WTC11 (cell line): ENCODE measurements around the gene GLS. TPM values are rescaled to one million over a fixed set of nuclear protein-coding genes. Genes with fewer than 3 reads are reported as not detected.
"Not testable (repeated sequence)": the region's sequence is repeated elsewhere in the genome, so short reads cannot be mapped to it uniquely, and the experiment has no call there.

Experiments
- ATAC-seq: fragments of 200-7000 bp; cut with Tn5 transposase; 2 replicates; pipeline ENCODE4 v1.10.0; 2021; ENCODE audit warnings: mild to moderate bottlenecking, moderate library complexity
- CTCF ChIA-PET: fragments of 300-600 bp; sonication (Branson Sonifier 250); formaldehyde crosslinking; loops from one replicate; lab custom pipeline; 2021; ENCODE audit warnings: antibody characterized with exemption; lab: Charles Lee
- POLR2A ChIA-PET: fragments of 350-600 bp; sonication (Branson Sonifier 250); formaldehyde crosslinking; loops from one replicate; lab custom pipeline; 2021; ENCODE audit warnings: antibody characterized with exemption; lab: Charles Lee
- DNase-seq: peaks from one replicate; pipeline ENCODE4 v3.0.0; 2021; ENCODE audit warnings: low spot score
- H3K27ac Mint-ChIP-seq: 2 replicates; pipeline ENCODE4 v1.8.0; 2021; ENCODE audit warnings: mixed read lengths
- H3K27me3 Mint-ChIP-seq: 2 replicates; pipeline ENCODE4 v1.8.0; 2021; ENCODE audit warnings: low read depth, mild to moderate bottlenecking, moderate library complexity, mixed read lengths
- H3K36me3 Mint-ChIP-seq: 2 replicates; pipeline ENCODE4 v1.8.0; 2021; ENCODE audit warnings: mixed read lengths
- H3K4me1 Mint-ChIP-seq: 2 replicates; pipeline ENCODE4 v1.8.0; 2022; ENCODE audit warnings: mixed read lengths
- H3K4me3 Mint-ChIP-seq: 2 replicates; pipeline ENCODE4 v1.8.0; 2021; ENCODE audit warnings: mild to moderate bottlenecking, moderate library complexity, mixed read lengths
- H3K9me3 Mint-ChIP-seq: 2 replicates; pipeline ENCODE4 v1.8.0; 2021; ENCODE audit warnings: mixed read lengths
- ESRRA ChIP-seq: sonication (generic); formaldehyde crosslinking; IDR thresholded peaks from 2 replicates; pipeline ENCODE4 v1.8.1; 2022; ENCODE audit warnings: mild to moderate bottlenecking, missing genetic modification reagents, borderline replicate concordance
- NFYB ChIP-seq: sonication (generic); formaldehyde crosslinking; conservative IDR thresholded peaks from 2 replicates; pipeline ENCODE4 v1.8.0; 2022; ENCODE audit warnings: low read depth, missing genetic modification reagents
- NR3C1 ChIP-seq: sonication (generic); formaldehyde crosslinking; conservative IDR thresholded peaks from 2 replicates; pipeline ENCODE4 v1.8.1; 2023; ENCODE audit warnings: low read depth, mild to moderate bottlenecking, missing genetic modification reagents
- RELA ChIP-seq: sonication (generic); formaldehyde crosslinking; IDR thresholded peaks from 2 replicates; pipeline ENCODE4 v1.8.1; 2022; ENCODE audit warnings: missing genetic modification reagents, mild to moderate bottlenecking, borderline replicate concordance
- RORB ChIP-seq: fragments of 250-450 bp; sonication (Bioruptor Pico); IDR thresholded peaks from 2 replicates; pipeline ENCODE4 v1.9.0; 2021; ENCODE audit warnings: mild to moderate bottlenecking
- SMAD4 ChIP-seq: sonication (generic); formaldehyde crosslinking; IDR thresholded peaks from 2 replicates; pipeline ENCODE4 v1.8.0; 2022; ENCODE audit warnings: mild to moderate bottlenecking, missing genetic modification reagents
- ZBTB21 ChIP-seq: sonication (generic); formaldehyde crosslinking; IDR thresholded peaks from 2 replicates; pipeline ENCODE4 v1.8.1; 2023; ENCODE audit warnings: mild to moderate bottlenecking, missing genetic modification reagents, borderline replicate concordance
- ZNF232 ChIP-seq: sonication (generic); formaldehyde crosslinking; IDR thresholded peaks from 2 replicates; pipeline ENCODE4 v1.8.0; 2022; ENCODE audit warnings: mild to moderate bottlenecking, missing genetic modification reagents
- ZNF263 ChIP-seq: sonication (generic); formaldehyde crosslinking; IDR thresholded peaks from 2 replicates; pipeline ENCODE4 v1.8.1; 2022; ENCODE audit warnings: low read depth, mild to moderate bottlenecking, moderate library complexity, missing genetic modification reagents
- ZNF317 ChIP-seq: sonication (generic); formaldehyde crosslinking; IDR thresholded peaks from 2 replicates; pipeline ENCODE4 v1.8.1; 2023; ENCODE audit warnings: low read depth, mild to moderate bottlenecking, moderate library complexity, missing genetic modification reagents, borderline replicate concordance
- ZNF423 ChIP-seq: fragments of 250-450 bp; sonication (Bioruptor Pico); IDR thresholded peaks from 2 replicates; pipeline ENCODE4 v2.1.2; 2022; ENCODE audit warnings: mild to moderate bottlenecking, moderate library complexity
- total RNA-seq: library from RNA; stranded (reverse); gene quantifications from 3 replicates; pipeline ENCODE4 v1.2.3, GENCODE V29; 2021
- TF ChIP-seq, protein P1 (sequence below): sonication (generic); formaldehyde crosslinking; IDR thresholded peaks from 2 replicates; pipeline ENCODE4 v1.8.0; 2022; ENCODE audit warnings: mild to moderate bottlenecking, missing genetic modification reagents
- TF ChIP-seq, protein P2 (sequence below): sonication (generic); formaldehyde crosslinking; IDR thresholded peaks from 2 replicates; pipeline ENCODE4 v1.8.1; 2022; ENCODE audit warnings: mild to moderate bottlenecking, moderate library complexity, missing genetic modification reagents
- TF ChIP-seq, protein P3 (sequence below): sonication (generic); formaldehyde crosslinking; IDR thresholded peaks from 2 replicates; pipeline ENCODE4 v1.8.1; 2022; ENCODE audit warnings: missing genetic modification reagents, borderline replicate concordance
- TF ChIP-seq, protein P4 (sequence below): sonication (generic); formaldehyde crosslinking; IDR thresholded peaks from 2 replicates; pipeline ENCODE4 v1.8.0; 2022; ENCODE audit warnings: missing genetic modification reagents
- TF ChIP-seq, protein P5 (sequence below): sonication (generic); formaldehyde crosslinking; IDR thresholded peaks from 2 replicates; pipeline ENCODE4 v1.8.1; 2023; ENCODE audit warnings: mild to moderate bottlenecking, missing genetic modification reagents, moderate library complexity
- TF ChIP-seq, protein P6 (sequence below): sonication (generic); formaldehyde crosslinking; IDR thresholded peaks from 2 replicates; pipeline ENCODE4 v1.8.1; 2022; ENCODE audit warnings: low read depth, mild to moderate bottlenecking, moderate library complexity, missing genetic modification reagents, borderline replicate concordance
- TF ChIP-seq, protein P7 (sequence below): sonication (generic); formaldehyde crosslinking; conservative IDR thresholded peaks from 2 replicates; pipeline ENCODE4 v1.8.1; 2023; ENCODE audit warnings: mild to moderate bottlenecking, low read depth, missing genetic modification reagents, moderate library complexity

GLS gene
- total RNA-seq, 1 experiment from 2014 or later, result 115 TPM

DNA sequence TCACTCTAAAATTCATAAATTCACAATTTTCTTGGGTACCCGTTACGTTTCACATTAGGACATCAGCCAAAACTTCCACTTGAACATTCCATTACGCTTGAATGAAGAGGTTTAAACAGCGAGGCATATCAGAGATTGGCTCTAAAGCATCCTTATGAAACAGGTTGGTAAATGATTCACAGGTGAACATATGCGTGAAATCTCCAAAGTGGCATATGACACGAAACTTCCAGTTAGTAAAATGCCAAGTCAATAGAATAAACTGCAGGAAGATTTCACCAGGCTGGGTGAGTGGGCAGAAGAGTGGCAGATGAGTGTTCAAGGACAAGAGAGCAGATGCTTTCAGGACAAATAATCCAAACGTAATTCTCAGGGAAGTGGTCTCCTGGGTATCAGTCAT, 33.9 kb upstream of the GLS start (continued):
- TF ChIP-seq, protein P1, sequence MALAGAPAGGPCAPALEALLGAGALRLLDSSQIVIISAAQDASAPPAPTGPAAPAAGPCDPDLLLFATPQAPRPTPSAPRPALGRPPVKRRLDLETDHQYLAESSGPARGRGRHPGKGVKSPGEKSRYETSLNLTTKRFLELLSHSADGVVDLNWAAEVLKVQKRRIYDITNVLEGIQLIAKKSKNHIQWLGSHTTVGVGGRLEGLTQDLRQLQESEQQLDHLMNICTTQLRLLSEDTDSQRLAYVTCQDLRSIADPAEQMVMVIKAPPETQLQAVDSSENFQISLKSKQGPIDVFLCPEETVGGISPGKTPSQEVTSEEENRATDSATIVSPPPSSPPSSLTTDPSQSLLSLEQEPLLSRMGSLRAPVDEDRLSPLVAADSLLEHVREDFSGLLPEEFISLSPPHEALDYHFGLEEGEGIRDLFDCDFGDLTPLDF (CRISPR knock-in tag), result no peak
- TF ChIP-seq, protein P2, sequence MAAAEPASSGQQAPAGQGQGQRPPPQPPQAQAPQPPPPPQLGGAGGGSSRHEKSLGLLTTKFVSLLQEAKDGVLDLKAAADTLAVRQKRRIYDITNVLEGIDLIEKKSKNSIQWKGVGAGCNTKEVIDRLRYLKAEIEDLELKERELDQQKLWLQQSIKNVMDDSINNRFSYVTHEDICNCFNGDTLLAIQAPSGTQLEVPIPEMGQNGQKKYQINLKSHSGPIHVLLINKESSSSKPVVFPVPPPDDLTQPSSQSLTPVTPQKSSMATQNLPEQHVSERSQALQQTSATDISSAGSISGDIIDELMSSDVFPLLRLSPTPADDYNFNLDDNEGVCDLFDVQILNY (CRISPR knock-in tag), result no peak
- no peak for TF ChIP-seq RORB (CRISPR knock-in tag)
- TF ChIP-seq RELA (CRISPR knock-in tag), result no peak
- no peak for TF ChIP-seq ESRRA (CRISPR knock-in tag)
- TF ChIP-seq, protein P3, sequence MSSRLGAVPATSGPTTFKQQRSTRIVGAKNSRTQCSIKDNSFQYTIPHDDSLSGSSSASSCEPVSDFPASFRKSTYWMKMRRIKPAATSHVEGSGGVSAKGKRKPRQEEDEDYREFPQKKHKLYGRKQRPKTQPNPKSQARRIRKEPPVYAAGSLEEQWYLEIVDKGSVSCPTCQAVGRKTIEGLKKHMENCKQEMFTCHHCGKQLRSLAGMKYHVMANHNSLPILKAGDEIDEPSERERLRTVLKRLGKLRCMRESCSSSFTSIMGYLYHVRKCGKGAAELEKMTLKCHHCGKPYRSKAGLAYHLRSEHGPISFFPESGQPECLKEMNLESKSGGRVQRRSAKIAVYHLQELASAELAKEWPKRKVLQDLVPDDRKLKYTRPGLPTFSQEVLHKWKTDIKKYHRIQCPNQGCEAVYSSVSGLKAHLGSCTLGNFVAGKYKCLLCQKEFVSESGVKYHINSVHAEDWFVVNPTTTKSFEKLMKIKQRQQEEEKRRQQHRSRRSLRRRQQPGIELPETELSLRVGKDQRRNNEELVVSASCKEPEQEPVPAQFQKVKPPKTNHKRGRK (CRISPR knock-in tag), result no peak

DNA sequence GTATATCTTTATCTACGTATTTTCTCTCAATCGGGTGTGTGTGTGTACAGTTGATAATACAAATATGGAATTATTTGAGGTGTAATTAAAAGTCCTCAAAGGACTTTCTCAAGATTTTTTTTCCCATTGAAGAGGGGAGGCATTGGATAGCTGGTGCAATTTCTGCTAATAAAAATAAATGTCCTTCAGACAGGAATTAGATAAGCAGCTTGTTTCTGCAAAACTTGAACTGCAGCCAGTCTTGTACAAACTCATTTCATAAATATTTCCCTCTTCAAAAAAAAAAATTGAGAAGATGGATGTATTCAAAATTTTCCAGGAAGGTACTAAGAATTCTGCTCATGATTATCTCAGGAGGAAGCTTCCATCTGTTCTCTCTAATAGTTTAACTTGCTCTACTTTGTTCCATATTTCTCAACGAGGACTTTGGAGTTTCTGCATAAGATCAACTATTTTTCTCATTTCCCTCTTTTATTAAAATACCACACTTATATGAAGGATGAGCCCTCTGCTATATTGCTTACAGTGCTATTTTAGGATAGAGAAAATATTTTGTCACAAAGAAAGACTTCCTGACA, 33.0 kb upstream of the GLS start:
- no peaks in the 10 kb centered on the region for H3K36me3 Mint-ChIP-seq
- H3K9me3 Mint-ChIP-seq, result no peaks in the 10 kb centered on the region; the same call in 1 of the 2 replicates
- no peak overlapping the region for H3K27ac Mint-ChIP-seq
- CTCF ChIA-PET, result no interaction called here
- POLR2A ChIA-PET, result no interaction called here
- no peak for ATAC-seq
- no peak for DNase-seq
- no peaks in the 10 kb centered on the region for H3K27me3 Mint-ChIP-seq
- TF ChIP-seq ZNF263 (no peak), ZBTB21 (no peak), RELA (CRISPR knock-in tag) (no peak), ZNF317 (CRISPR knock-in tag) (no peak)
- TF ChIP-seq, protein P4, sequence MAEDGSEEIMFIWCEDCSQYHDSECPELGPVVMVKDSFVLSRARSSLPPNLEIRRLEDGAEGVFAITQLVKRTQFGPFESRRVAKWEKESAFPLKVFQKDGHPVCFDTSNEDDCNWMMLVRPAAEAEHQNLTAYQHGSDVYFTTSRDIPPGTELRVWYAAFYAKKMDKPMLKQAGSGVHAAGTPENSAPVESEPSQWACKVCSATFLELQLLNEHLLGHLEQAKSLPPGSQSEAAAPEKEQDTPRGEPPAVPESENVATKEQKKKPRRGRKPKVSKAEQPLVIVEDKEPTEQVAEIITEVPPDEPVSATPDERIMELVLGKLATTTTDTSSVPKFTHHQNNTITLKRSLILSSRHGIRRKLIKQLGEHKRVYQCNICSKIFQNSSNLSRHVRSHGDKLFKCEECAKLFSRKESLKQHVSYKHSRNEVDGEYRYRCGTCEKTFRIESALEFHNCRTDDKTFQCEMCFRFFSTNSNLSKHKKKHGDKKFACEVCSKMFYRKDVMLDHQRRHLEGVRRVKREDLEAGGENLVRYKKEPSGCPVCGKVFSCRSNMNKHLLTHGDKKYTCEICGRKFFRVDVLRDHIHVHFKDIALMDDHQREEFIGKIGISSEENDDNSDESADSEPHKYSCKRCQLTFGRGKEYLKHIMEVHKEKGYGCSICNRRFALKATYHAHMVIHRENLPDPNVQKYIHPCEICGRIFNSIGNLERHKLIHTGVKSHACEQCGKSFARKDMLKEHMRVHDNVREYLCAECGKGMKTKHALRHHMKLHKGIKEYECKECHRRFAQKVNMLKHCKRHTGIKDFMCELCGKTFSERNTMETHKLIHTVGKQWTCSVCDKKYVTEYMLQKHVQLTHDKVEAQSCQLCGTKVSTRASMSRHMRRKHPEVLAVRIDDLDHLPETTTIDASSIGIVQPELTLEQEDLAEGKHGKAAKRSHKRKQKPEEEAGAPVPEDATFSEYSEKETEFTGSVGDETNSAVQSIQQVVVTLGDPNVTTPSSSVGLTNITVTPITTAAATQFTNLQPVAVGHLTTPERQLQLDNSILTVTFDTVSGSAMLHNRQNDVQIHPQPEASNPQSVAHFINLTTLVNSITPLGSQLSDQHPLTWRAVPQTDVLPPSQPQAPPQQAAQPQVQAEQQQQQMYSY (CRISPR knock-in tag), result no peak
- TF ChIP-seq, protein P5, sequence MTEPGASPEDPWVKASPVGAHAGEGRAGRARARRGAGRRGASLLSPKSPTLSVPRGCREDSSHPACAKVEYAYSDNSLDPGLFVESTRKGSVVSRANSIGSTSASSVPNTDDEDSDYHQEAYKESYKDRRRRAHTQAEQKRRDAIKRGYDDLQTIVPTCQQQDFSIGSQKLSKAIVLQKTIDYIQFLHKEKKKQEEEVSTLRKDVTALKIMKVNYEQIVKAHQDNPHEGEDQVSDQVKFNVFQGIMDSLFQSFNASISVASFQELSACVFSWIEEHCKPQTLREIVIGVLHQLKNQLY, result no peak
- TF ChIP-seq, all 79 proteins: peak for 0
- H3K4me1 Mint-ChIP-seq, result no peaks in the 10 kb centered on the region
- no peak overlapping the region for H3K4me3 Mint-ChIP-seq

DNA sequence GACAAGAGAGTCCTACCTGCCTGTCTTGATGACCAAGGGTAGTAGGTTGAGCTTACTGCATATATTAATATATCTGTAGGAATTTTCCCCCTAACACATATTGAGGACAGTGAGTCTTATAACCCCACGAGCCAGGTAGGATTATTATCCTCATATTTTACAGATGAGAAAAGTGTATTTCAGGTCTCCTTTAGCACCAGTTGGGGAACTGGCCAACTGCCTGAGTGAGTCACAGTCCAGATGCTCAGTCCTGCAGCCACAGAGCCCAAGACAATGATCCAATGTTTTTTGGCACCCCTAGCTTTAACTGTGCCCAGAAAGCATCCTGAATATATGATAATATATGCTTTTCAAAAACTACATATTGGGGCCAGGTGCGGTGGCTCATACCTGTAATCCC, 30.8 kb upstream of the GLS start:
- H3K4me3 Mint-ChIP-seq, result no peak overlapping the region
- no peaks in the 10 kb centered on the region for H3K36me3 Mint-ChIP-seq
- ChIA-PET CTCF (interaction anchor here (0.9 to 1.2 kb wide), 3 partner anchors 9 to 53 kb away, joined by 3 read pairs; no protein-coding TSS in a partner anchor), POLR2A (no interaction called here)
- peaks cover 6% of the 10 kb centered on the region for H3K4me1 Mint-ChIP-seq
- H3K27ac Mint-ChIP-seq, result no peak overlapping the region
- H3K9me3 Mint-ChIP-seq, result no peaks in the 10 kb centered on the region; the same call in 1 of the 2 replicates
- H3K27me3 Mint-ChIP-seq, result no peaks in the 10 kb centered on the region; the same call in 1 of the 2 replicates
- DNase-seq (no peak), ATAC-seq (no peak)
- TF ChIP-seq, protein P6, sequence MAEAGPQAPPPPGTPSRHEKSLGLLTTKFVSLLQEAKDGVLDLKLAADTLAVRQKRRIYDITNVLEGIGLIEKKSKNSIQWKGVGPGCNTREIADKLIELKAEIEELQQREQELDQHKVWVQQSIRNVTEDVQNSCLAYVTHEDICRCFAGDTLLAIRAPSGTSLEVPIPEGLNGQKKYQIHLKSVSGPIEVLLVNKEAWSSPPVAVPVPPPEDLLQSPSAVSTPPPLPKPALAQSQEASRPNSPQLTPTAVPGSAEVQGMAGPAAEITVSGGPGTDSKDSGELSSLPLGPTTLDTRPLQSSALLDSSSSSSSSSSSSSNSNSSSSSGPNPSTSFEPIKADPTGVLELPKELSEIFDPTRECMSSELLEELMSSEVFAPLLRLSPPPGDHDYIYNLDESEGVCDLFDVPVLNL (CRISPR knock-in tag), result no peak
- TF ChIP-seq ZNF232 (CRISPR knock-in tag) (no peak), ZNF423 (CRISPR knock-in tag) (no peak), NFYB (no peak), SMAD4 (no peak), NR3C1 (CRISPR knock-in tag) (no peak)
- TF ChIP-seq, protein P7, sequence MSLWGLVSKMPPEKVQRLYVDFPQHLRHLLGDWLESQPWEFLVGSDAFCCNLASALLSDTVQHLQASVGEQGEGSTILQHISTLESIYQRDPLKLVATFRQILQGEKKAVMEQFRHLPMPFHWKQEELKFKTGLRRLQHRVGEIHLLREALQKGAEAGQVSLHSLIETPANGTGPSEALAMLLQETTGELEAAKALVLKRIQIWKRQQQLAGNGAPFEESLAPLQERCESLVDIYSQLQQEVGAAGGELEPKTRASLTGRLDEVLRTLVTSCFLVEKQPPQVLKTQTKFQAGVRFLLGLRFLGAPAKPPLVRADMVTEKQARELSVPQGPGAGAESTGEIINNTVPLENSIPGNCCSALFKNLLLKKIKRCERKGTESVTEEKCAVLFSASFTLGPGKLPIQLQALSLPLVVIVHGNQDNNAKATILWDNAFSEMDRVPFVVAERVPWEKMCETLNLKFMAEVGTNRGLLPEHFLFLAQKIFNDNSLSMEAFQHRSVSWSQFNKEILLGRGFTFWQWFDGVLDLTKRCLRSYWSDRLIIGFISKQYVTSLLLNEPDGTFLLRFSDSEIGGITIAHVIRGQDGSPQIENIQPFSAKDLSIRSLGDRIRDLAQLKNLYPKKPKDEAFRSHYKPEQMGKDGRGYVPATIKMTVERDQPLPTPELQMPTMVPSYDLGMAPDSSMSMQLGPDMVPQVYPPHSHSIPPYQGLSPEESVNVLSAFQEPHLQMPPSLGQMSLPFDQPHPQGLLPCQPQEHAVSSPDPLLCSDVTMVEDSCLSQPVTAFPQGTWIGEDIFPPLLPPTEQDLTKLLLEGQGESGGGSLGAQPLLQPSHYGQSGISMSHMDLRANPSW (CRISPR knock-in tag), result no peak

DNA sequence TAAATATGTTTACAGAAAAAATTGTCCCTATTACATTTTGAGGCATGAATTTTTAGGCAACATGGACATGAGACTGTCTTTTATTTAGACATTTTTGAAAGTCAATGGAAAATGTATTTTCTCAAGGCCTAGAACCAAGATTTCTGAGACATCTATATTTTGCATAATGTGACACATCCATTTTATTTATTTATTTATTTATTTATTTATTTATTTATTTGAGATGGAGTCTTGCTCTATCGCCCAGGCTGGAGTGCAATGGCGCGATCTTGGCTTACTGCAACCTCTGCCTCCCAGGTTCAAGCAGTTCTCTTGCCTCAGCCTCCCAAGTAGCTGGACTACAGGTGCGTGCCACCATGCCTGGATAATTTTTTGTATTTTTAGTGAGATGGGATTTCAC, 27.6 kb upstream of the GLS start:
- CTCF ChIA-PET, H3K36me3 Mint-ChIP-seq, H3K27me3 Mint-ChIP-seq, POLR2A ChIA-PET, ATAC-seq, H3K4me3 Mint-ChIP-seq, DNase-seq, H3K27ac Mint-ChIP-seq, H3K9me3 Mint-ChIP-seq: not testable (repeated sequence)
- H3K4me1 Mint-ChIP-seq, result peaks cover 18% of the 10 kb centered on the region
